Natural killer cell (primary cell): ENCODE measurements around the gene NPY5R. TPM values are rescaled to one million over a fixed set of nuclear protein-coding genes. Genes with fewer than 3 reads are reported as not detected.

ENCODE experiments used
- ATAC-seq, 3 donors: fragments of 150-1000 bp in 2 of 3; fragments of 200-7000 bp in 1 of 3; cut with Tn5 transposase; 1 replicate in 1 of 3; 2 replicates in 2 of 3; pipeline ENCODE4 v1.10.0; 2021; ENCODE audit warnings: mild to moderate bottlenecking in 2 of 3, moderate library complexity in 2 of 3
- DNase-seq, 2 donors: peaks; one replicate each; pipeline versions ENCODE4 v3.0.0 to v3.0.0-alpha.2; 2013 to 2021; ENCODE audit warnings: mixed read lengths in 1 of 2
- H3K27ac ChIP-seq: one replicate; pipeline ENCODE4 v1.5.1; 2013; ENCODE audit warnings: mild to moderate bottlenecking, low read length
- H3K27me3 ChIP-seq: one replicate; pipeline ENCODE4 v1.6.1; 2013; ENCODE audit warnings: low read length; ENCODE audit not compliant: control insufficient read depth, insufficient read depth
- H3K36me3 ChIP-seq: one replicate; pipeline ENCODE4 v1.6.1; 2013; ENCODE audit warnings: low read length; ENCODE audit not compliant: control insufficient read depth, insufficient read depth
- H3K4me1 ChIP-seq: one replicate; pipeline ENCODE4 v1.6.1; 2013; ENCODE audit warnings: low read length; ENCODE audit not compliant: control insufficient read depth, insufficient read depth
- H3K4me3 ChIP-seq: one replicate; pipeline ENCODE4 v1.5.1; 2013; ENCODE audit warnings: low read length
- H3K9me3 ChIP-seq: one replicate; pipeline ENCODE4 v1.6.1; 2013; ENCODE audit warnings: low read length; ENCODE audit not compliant: control insufficient read depth, insufficient read depth
- H3K27ac Mint-ChIP-seq, 2 donors: one replicate each; pipeline ENCODE4 v1.8.0; 2022; ENCODE audit warnings: mild to moderate bottlenecking in 2 of 2, mixed read lengths in 2 of 2, moderate library complexity in 1 of 2
- H3K27me3 Mint-ChIP-seq, 2 donors: one replicate each; pipeline ENCODE4 v1.8.0; 2022; ENCODE audit warnings: low read depth in 2 of 2, mixed read lengths in 2 of 2
- H3K36me3 Mint-ChIP-seq: one replicate; pipeline ENCODE4 v1.8.0; 2022; ENCODE audit warnings: mixed read lengths
- H3K4me1 Mint-ChIP-seq, 2 donors: one replicate each; pipeline ENCODE4 v1.8.0; 2022; ENCODE audit warnings: mixed read lengths in 2 of 2
- H3K4me3 Mint-ChIP-seq: one replicate; pipeline ENCODE4 v1.8.0; 2022; ENCODE audit warnings: mild to moderate bottlenecking, moderate library complexity, mixed read lengths
- H3K9me3 Mint-ChIP-seq, 2 donors: one replicate each; pipeline ENCODE4 v1.8.0; 2022; ENCODE audit warnings: mixed read lengths in 2 of 2
- CTCF ChIP-seq: fragments of 200-600 bp; IDR thresholded peaks from one replicate; pipeline ENCODE4 v1.8.0; 2022; ENCODE audit warnings: antibody characterized with exemption
- WGBS: methylation state at CpG from one replicate; pipeline ENCODE4 v1.1.7; 2013; ENCODE audit warnings: missing lambda C conversion rate; ENCODE audit not compliant: insufficient coverage; 5-methylcytosine and 5-hydroxymethylcytosine counted together
- intact Hi-C: fragments of 100-400 bp; cut with micrococcal nuclease; formaldehyde crosslinking; loops from one replicate; pipeline ENCODE4 v1.14.2; 2022
- total RNA-seq, 4 donors: library from RNA; stranded (reverse); fragments of 120-200 nt in 1 of 4; gene quantifications; one replicate each; pipeline versions ENCODE4 v1.2.3 to v1.2.4, GENCODE V29; 2013 to 2022

NPY5R gene
- total RNA-seq, 3 donors from 2014 or later (not counting 1 experiment from before 2014, with no cell fraction given): not detected

- Histone ChIP-seq H3K27me3 (no peaks in the 10 kb centered on the region), H3K4me3 (no peak overlapping the region), H3K9me3 (no peaks in the 10 kb centered on the region), H3K4me1 (no peaks in the 10 kb centered on the region), H3K27ac (no peak overlapping the region), H3K36me3 (no peaks in the 10 kb centered on the region)
- TF ChIP-seq CTCF: no peak
- Mint-ChIP-seq H3K9me3 (peaks cover 0 to 2% of the 10 kb centered on the region in 2 donors), H3K27me3 (no peaks in the 10 kb centered on the region), H3K4me3 (no peak overlapping the region), H3K36me3 (no peaks in the 10 kb centered on the region), H3K4me1 (no peaks in the 10 kb centered on the region), H3K27ac (no peak overlapping the region)
- ATAC-seq: no peak
- 57% methylated on average over 5 of the region's 5 CpGs for WGBS
- no peak for DNase-seq
- intact Hi-C loops: no loop called here
Observed at GRCh38 chr4:163380703-163381102, 37.0 kb downstream of the NPY5R start.

- no peaks in the 10 kb centered on the region for H3K36me3 ChIP-seq
- intact Hi-C loops: no loop called here
- no peak for TF ChIP-seq CTCF
- Mint-ChIP-seq H3K4me3 (no peak overlapping the region), H3K27me3 (no peaks in the 10 kb centered on the region), H3K4me1 (no peaks in the 10 kb centered on the region), H3K36me3 (no peaks in the 10 kb centered on the region), H3K27ac (no peak overlapping the region), H3K9me3 (peaks cover 0 to 3% of the 10 kb centered on the region in 2 donors)
- H3K9me3 ChIP-seq: no peaks in the 10 kb centered on the region
- no peaks in the 10 kb centered on the region for H3K4me1 ChIP-seq
- 81% methylated on average over 7 of the region's 7 CpGs for WGBS
- DNase-seq (no peak), ATAC-seq (no peak)
- no peak overlapping the region for H3K27ac ChIP-seq
- H3K27me3 ChIP-seq: no peaks in the 10 kb centered on the region
- H3K4me3 ChIP-seq: no peak overlapping the region
Observed at GRCh38 chr4:163382178-163382869, 38.6 kb downstream of the NPY5R start.

- no peak overlapping the region for H3K4me3 Mint-ChIP-seq
- ATAC-seq (no peak), DNase-seq (no peak)
- no peak overlapping the region for H3K27ac Mint-ChIP-seq
- no peaks in the 10 kb centered on the region for H3K27me3 ChIP-seq
- H3K36me3 Mint-ChIP-seq: no peaks in the 10 kb centered on the region
- H3K36me3 ChIP-seq: no peaks in the 10 kb centered on the region
- H3K4me1 Mint-ChIP-seq: no peaks in the 10 kb centered on the region
- no peaks in the 10 kb centered on the region for H3K27me3 Mint-ChIP-seq
- intact Hi-C loops: no loop called here
- peaks cover 0 to 3% of the 10 kb centered on the region in 2 donors for H3K9me3 Mint-ChIP-seq
- H3K4me1 ChIP-seq: no peaks in the 10 kb centered on the region
- H3K9me3 ChIP-seq: no peaks in the 10 kb centered on the region
- H3K27ac ChIP-seq: no peak overlapping the region
- 88% methylated on average over 4 of the region's 5 CpGs for WGBS
- no peak for TF ChIP-seq CTCF
- H3K4me3 ChIP-seq: no peak overlapping the region
Observed at GRCh38 chr4:163384434-163384833, 40.7 kb downstream of the NPY5R start.

GRCh38 chr4:163384926-163385325 lies 41.2 kb downstream of the NPY5R start:
- no peak for TF ChIP-seq CTCF
- H3K4me1 Mint-ChIP-seq: no peaks in the 10 kb centered on the region
- DNase-seq (no peak), ATAC-seq (no peak)
- Histone ChIP-seq H3K9me3 (no peaks in the 10 kb centered on the region), H3K4me3 (no peak overlapping the region), H3K4me1 (no peaks in the 10 kb centered on the region), H3K36me3 (no peaks in the 10 kb centered on the region), H3K27me3 (no peaks in the 10 kb centered on the region), H3K27ac (no peak overlapping the region)
- H3K36me3 Mint-ChIP-seq: no peaks in the 10 kb centered on the region
- no peak overlapping the region for H3K4me3 Mint-ChIP-seq
- peaks cover 0 to 3% of the 10 kb centered on the region in 2 donors for H3K9me3 Mint-ChIP-seq
- intact Hi-C loops: no loop called here
- H3K27ac Mint-ChIP-seq: no peak overlapping the region
- no peaks in the 10 kb centered on the region for H3K27me3 Mint-ChIP-seq
